ENCODE measurements around the gene CEP41.

Gene CEP41

DNA sequence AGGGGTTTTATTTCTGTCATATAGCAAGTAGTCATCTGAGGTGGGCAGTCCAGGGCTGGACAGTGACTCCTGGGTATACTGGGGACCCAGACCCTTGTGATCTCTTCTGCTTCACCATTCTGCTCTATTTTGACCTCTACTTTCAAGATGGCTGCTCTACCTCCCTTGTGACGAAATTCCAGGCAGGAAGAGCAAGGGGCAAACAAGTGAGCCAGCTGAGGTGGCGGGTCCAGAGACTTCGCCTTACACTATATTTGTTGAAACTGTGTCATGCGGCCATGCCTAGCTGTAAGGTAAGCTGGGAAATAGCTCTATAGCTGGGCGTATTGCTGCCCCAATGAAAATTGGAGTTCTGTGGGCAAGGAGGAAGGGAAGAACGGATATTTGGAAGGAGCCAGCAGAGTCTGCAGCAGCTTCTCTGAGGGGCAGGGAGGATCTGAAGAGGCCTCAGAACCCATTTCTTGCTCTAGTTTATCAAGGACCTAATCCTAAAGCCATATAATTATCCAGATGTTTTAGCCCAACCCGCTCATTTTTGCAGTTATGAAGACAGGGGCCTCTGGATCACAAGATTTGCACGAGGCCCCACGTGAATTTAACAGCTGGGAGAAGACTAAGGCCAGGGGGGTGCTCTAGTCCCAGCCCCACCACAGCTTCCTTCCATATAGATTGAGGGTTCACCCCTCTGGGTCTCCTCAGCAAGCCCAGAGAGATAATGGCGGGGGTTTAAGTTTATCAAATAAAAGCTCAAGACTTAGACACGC is 68.2 kb downstream of the CEP41 start:
- Histone ChIP-seq H3K4me1 (ENCODE audit: insufficient read depth, low read length, severe bottlenecking) (peaks cover 61% of the 10 kb centered on the region), H3K27ac (ENCODE audit: low read depth, low read length, poor library complexity, severe bottlenecking) (peak overlapping the region; percentile 47), H3F3A (ENCODE audit: insufficient read depth, low read length) (no peaks in the 10 kb centered on the region), H3K36me3 (ENCODE audit: insufficient read depth, low read length) (no peaks in the 10 kb centered on the region; the same call in 1 of the 2 replicates), H3K4me2 (ENCODE audit: low read length) (no peak overlapping the region), H3K9me3 (ENCODE audit: low read length) (peaks cover 14% of the 10 kb centered on the region), H3K79me2 (ENCODE audit: insufficient read depth, low read length) (no peaks in the 10 kb centered on the region), H4K20me1 (ENCODE audit: insufficient read depth, low read length) (no peaks in the 10 kb centered on the region), H3K27me3 (ENCODE audit: insufficient read depth, low read length) (no peaks in the 10 kb centered on the region), H3K4me3 (ENCODE audit: low read depth, low read length, poor library complexity, severe bottlenecking) (no peak overlapping the region), H2AFZ (ENCODE audit: low read length) (peak overlapping the region; percentile 4), H3K9me2 (ENCODE audit: low read depth, low read length) (no peaks in the 10 kb centered on the region), H3K9ac (ENCODE audit: low read length) (no peak overlapping the region)
- TF ChIP-seq, protein P1, sequence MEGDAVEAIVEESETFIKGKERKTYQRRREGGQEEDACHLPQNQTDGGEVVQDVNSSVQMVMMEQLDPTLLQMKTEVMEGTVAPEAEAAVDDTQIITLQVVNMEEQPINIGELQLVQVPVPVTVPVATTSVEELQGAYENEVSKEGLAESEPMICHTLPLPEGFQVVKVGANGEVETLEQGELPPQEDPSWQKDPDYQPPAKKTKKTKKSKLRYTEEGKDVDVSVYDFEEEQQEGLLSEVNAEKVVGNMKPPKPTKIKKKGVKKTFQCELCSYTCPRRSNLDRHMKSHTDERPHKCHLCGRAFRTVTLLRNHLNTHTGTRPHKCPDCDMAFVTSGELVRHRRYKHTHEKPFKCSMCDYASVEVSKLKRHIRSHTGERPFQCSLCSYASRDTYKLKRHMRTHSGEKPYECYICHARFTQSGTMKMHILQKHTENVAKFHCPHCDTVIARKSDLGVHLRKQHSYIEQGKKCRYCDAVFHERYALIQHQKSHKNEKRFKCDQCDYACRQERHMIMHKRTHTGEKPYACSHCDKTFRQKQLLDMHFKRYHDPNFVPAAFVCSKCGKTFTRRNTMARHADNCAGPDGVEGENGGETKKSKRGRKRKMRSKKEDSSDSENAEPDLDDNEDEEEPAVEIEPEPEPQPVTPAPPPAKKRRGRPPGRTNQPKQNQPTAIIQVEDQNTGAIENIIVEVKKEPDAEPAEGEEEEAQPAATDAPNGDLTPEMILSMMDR (IDR thresholded peaks at IDR 0.05; ENCODE audit: low read length): no peak
- no peak for TF ChIP-seq EZH2 (IDR thresholded peaks at IDR 0.05; ENCODE audit: borderline replicate concordance, low read length)

DNA sequence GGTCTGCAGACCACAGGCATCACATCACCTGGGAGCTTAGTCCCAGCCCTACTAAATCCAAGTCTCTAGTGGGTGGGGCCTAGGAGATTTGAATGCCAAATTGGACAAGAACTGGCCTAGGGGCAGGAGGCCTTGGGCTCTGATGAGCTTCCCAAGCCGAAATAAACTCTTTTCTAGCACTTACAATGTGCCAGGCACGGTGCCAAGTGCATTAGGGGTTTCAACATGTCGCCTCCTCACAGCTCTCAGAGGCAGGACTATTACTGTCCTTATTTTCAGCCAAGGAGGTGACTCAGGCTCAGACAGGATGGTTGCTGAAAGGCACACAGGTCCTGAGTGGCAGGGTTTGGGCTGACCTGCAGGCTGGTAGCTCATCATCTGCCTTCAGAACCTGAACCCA is 69.8 kb downstream of the CEP41 start:
- H3K27ac ChIP-seq (ENCODE audit: low read depth, low read length, poor library complexity, severe bottlenecking): peak overlapping the region; percentile 96
- H3K4me2 ChIP-seq (ENCODE audit: low read length): no peak overlapping the region
- no peak overlapping the region for H2AFZ ChIP-seq (ENCODE audit: low read length)
- H3K27me3 ChIP-seq (ENCODE audit: insufficient read depth, low read length): no peaks in the 10 kb centered on the region
- H3K36me3 ChIP-seq (ENCODE audit: insufficient read depth, low read length): no peaks in the 10 kb centered on the region
- H3K9ac ChIP-seq (ENCODE audit: low read length): no peak overlapping the region; the same call in 1 of the 2 replicates
- H3K4me1 ChIP-seq (ENCODE audit: insufficient read depth, low read length, severe bottlenecking): peaks cover 76% of the 10 kb centered on the region
- H3F3A ChIP-seq (ENCODE audit: insufficient read depth, low read length): no peaks in the 10 kb centered on the region
- H4K20me1 ChIP-seq (ENCODE audit: insufficient read depth, low read length): no peaks in the 10 kb centered on the region
- no peak overlapping the region for H3K4me3 ChIP-seq (ENCODE audit: low read depth, low read length, poor library complexity, severe bottlenecking)
- no peaks in the 10 kb centered on the region for H3K79me2 ChIP-seq (ENCODE audit: insufficient read depth, low read length)
- no peak for TF ChIP-seq EZH2 (IDR thresholded peaks at IDR 0.05; ENCODE audit: borderline replicate concordance, low read length)
- TF ChIP-seq, protein P1 (IDR thresholded peaks at IDR 0.05; ENCODE audit: low read length): no peak
- no peaks in the 10 kb centered on the region for H3K9me2 ChIP-seq (ENCODE audit: low read depth, low read length)
- H3K9me3 ChIP-seq (ENCODE audit: low read length): peaks cover 6% of the 10 kb centered on the region

DNA sequence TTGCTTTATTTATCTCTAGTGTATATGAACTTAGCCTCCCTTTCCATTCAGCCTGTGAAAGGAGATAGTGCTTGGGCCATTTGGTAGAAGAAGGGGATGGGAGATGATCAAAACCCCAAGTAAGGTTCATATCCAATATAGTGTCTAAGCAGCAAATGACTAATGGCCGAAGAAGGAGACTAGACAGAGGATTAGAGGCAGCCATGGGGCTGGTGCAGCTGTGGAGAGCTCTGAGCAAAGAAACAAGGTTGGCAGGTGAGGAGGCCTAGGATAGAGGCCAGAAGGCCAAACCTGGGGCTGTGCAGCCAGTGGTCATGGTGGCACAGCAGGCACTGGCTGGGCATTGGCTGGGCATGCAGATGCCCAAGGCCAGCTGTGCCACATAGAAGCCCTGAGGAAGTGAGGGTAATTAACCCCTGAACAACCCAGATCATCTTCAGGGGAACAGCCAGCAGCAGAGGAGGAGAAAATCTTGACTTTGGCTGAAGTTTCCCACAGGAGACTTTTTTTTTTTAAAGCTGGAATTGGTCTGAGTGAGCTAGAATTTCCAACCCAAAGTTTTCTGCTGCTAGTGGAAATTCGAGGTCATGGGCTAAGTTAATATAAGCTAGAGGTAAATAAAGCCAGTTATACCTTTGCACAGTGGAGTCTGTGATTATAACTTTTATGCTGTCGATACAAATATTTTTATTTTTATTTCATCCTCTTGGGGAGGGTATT is 70.8 kb downstream of the CEP41 start:
- Histone ChIP-seq H2AFZ (ENCODE audit: low read length) (no peak overlapping the region), H3K27me3 (ENCODE audit: insufficient read depth, low read length) (no peaks in the 10 kb centered on the region), H3K9ac (ENCODE audit: low read length) (peak overlapping the region; percentile 32; the same call in 1 of the 2 replicates), H3K4me3 (ENCODE audit: low read depth, low read length, poor library complexity, severe bottlenecking) (no peak overlapping the region), H3K4me1 (ENCODE audit: insufficient read depth, low read length, severe bottlenecking) (peaks cover 87% of the 10 kb centered on the region), H4K20me1 (ENCODE audit: insufficient read depth, low read length) (no peaks in the 10 kb centered on the region), H3K9me2 (ENCODE audit: low read depth, low read length) (no peaks in the 10 kb centered on the region), H3K79me2 (ENCODE audit: insufficient read depth, low read length) (no peaks in the 10 kb centered on the region), H3K27ac (ENCODE audit: low read depth, low read length, poor library complexity, severe bottlenecking) (peak overlapping the region; percentile 96), H3K36me3 (ENCODE audit: insufficient read depth, low read length) (no peaks in the 10 kb centered on the region), H3K4me2 (ENCODE audit: low read length) (peak overlapping the region; percentile 39), H3F3A (ENCODE audit: insufficient read depth, low read length) (no peaks in the 10 kb centered on the region), H3K9me3 (ENCODE audit: low read length) (no peaks in the 10 kb centered on the region)
- no peak for TF ChIP-seq EZH2 (IDR thresholded peaks at IDR 0.05; ENCODE audit: borderline replicate concordance, low read length)
- TF ChIP-seq, protein P1 (IDR thresholded peaks at IDR 0.05; ENCODE audit: low read length): no peak

All from OCI-LY1 (cell line).